Endothelial cell of umbilical vein (primary cell): ENCODE data around the gene MAP4K2.

ENCODE experiments used
- EZH2 ChIP-seq: IDR thresholded peaks from 2 replicates; pipeline ENCODE4 v1.6.1; 2012; ENCODE audit warnings: borderline replicate concordance, low read depth, mild to moderate bottlenecking, moderate library complexity, low read length, inconsistent platforms; ENCODE audit not compliant: severe bottlenecking
- MYC ChIP-seq: IDR thresholded peaks from one replicate; pipeline ENCODE4 v1.6.1; 2011; ENCODE audit warnings: mild to moderate bottlenecking, low read depth, low read length
- POLR2A ChIP-seq: IDR thresholded peaks from 2 replicates; pipeline ENCODE4 v1.6.1; 2012; ENCODE audit warnings: low read depth, mild to moderate bottlenecking, control low read depth, low read length
- POLR2AphosphoS5 ChIP-seq: IDR thresholded peaks from 2 replicates; pipeline ENCODE4 v1.6.1; 2012; ENCODE audit warnings: low read depth, mild to moderate bottlenecking, control low read depth, low read length, moderate library complexity; ENCODE audit not compliant: insufficient read depth
- TF ChIP-seq, protein P1 (sequence below), 2 donors: IDR thresholded peaks; 1 replicate in 1 of 2; 2 replicates in 1 of 2; pipeline ENCODE4 v1.5.1; 2011; ENCODE audit warnings: low read length in 2 of 2, mild to moderate bottlenecking in 2 of 2, moderate library complexity in 2 of 2, control low read depth in 1 of 2, inconsistent platforms in 1 of 2, low read depth in 1 of 2; ENCODE audit not compliant: insufficient read depth in 1 of 2; ENCODE audit errors: extremely low read depth in 1 of 2
- TF ChIP-seq, protein P2 (sequence below): IDR thresholded peaks from 2 replicates; pipeline ENCODE4 v1.6.1; 2011; ENCODE audit not compliant: insufficient read depth, insufficient read length

DNA sequence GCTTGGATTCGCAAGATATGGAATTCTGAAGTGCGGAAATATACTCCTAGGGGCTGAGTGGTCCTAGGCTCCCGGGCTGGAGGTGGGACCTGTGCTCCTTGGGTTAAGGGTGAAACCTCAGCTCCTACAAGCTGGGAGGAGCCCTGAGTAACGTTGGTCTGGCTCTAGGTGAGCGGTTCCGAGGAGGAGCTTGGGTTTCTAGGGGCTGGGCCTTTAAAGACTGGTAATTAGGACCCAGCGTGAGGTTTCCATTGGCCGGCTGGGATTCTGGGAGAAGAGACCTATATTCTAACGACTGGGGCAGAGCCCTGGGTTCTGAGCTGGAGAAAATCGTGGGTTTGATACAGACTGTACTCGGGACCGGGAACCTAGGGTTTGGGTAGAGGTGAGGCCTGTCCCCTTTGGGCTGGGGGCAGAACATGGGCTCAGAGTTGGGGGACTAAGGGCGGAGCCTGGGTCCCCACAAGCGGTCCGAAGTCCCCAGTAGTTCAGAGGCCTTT is 882 bp upstream of the MAP4K2 start:
- TF ChIP-seq EZH2 (no peak), POLR2A (no peak), POLR2AphosphoS5 (no peak), MYC (no peak)
- TF ChIP-seq, protein P1, sequence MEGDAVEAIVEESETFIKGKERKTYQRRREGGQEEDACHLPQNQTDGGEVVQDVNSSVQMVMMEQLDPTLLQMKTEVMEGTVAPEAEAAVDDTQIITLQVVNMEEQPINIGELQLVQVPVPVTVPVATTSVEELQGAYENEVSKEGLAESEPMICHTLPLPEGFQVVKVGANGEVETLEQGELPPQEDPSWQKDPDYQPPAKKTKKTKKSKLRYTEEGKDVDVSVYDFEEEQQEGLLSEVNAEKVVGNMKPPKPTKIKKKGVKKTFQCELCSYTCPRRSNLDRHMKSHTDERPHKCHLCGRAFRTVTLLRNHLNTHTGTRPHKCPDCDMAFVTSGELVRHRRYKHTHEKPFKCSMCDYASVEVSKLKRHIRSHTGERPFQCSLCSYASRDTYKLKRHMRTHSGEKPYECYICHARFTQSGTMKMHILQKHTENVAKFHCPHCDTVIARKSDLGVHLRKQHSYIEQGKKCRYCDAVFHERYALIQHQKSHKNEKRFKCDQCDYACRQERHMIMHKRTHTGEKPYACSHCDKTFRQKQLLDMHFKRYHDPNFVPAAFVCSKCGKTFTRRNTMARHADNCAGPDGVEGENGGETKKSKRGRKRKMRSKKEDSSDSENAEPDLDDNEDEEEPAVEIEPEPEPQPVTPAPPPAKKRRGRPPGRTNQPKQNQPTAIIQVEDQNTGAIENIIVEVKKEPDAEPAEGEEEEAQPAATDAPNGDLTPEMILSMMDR (IDR thresholded peaks at IDR 0.05; ENCODE audit: extremely low read depth in 1 of 2, insufficient read depth in 1 of 2, low read depth in 1 of 2, low read length in 2 of 2) = no peak
- TF ChIP-seq, protein P2, sequence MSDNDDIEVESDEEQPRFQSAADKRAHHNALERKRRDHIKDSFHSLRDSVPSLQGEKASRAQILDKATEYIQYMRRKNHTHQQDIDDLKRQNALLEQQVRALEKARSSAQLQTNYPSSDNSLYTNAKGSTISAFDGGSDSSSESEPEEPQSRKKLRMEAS = no peak
